ENCODE data around the gene EFNB3. TPM values are rescaled to one million over a fixed set of nuclear protein-coding genes. Genes with fewer than 3 reads are reported as not detected.

EFNB3 gene
- total and polyA plus RNA-seq, 2 of the 8 experiments (the other 6 are each of a cell fraction or from before 2014, with no cell fraction given), result 15.0 to 27.3 TPM

DNA sequence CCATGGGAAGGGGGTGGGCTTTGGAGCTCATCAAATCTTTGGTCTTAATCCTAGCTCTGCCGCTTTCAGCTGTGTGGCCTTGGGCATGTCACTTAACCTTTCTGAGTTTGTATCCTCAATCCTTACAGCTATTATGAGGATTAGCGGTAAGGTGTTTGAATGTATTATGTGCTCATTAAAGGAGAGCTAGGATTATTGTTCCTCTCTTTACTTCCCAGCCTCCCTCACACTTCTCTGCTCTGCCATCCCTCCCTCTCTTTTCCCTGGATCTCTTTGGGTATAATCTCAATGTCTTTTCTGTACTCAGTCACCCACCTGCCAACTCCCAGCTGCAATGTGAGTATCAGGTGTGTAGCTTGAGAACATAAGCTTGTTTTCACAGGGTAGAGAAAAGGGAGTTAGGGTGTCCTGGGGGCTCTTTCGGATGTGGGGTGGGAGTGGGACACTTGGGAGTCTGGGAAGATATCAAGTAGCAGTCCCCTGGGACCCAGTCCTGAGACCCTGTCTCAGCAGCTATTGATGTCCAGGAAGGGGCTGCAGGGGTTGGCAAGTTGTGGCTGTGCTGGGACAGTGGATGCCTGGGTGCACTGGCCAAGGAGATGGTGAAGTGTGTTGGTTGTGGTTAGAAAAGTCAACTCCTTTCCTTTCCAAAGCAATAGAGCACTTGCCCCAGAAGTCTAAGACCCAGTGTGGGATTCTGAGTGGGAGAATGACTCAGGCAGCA lies 1.8 kb downstream of the EFNB3 start:
- DNase-seq (ENCODE audit: low read depth in 1 of 2, low spot score in 2 of 2) (no peak), FAIRE-seq (no peak)
- H4K20me1 ChIP-seq (replicated peaks in 1 of 2; ENCODE audit: control insufficient read depth in 1 of 2, insufficient read depth in 2 of 2, low read length in 2 of 2), result peaks cover 2 to 7% of the 10 kb centered on the region in 2 experiments
- H2BK120ac ChIP-seq (replicated peaks; ENCODE audit: low read depth, low read length), result no peak overlapping the region
- H3K27me3 ChIP-seq (replicated peaks in 1 of 4; ENCODE audit: control insufficient read depth in 3 of 4, extremely low read depth in 1 of 4, insufficient read depth in 3 of 4, low read length in 3 of 4), result peaks cover 0 to 3% (median 1%) of the 10 kb centered on the region in 4 experiments; a peak in 2 of 7 replicates
- no peaks in the 10 kb centered on the region for H3K9me3 ChIP-seq (ENCODE audit: insufficient read depth in 2 of 2, low read depth in 1 of 2, low read length in 1 of 2)
- H3K27ac ChIP-seq (ENCODE audit: low read depth, low read length), result no peak overlapping the region
- ChIA-PET CTCF (ENCODE audit: partially characterized antibody) (interaction anchor here (0.7 to 9.2 kb wide), 9 partner anchors 10 to 568 kb away, joined by 3 to 85 read pairs (median 3); partner anchors contain the start of genes DNAH2, SHBG, TP53 and WRAP53), POLR2A (ENCODE audit: partially characterized antibody) (interaction anchor here (0.6 to 11.4 kb wide), 11 partner anchors 10 to 123 kb away, joined by 3 to 186 read pairs (median 4); partner anchors contain the start of genes ATP1B2, DNAH2, MPDU1 and SAT2)
- no peak overlapping the region for H4K91ac ChIP-seq (replicated peaks; ENCODE audit: insufficient read length, low read length)
- no peak overlapping the region for H2AK5ac ChIP-seq (ENCODE audit: low read depth, low read length)
- H3K4ac ChIP-seq (replicated peaks; ENCODE audit: insufficient read length, low read depth, low read length), result no peak overlapping the region
- no peaks in the 10 kb centered on the region for H3K79me2 ChIP-seq (ENCODE audit: control insufficient read depth in 1 of 2, insufficient read depth in 2 of 2, low read length in 2 of 2)
- H3K4me3 ChIP-seq (ENCODE audit: extremely low read depth in 1 of 4, insufficient read depth in 2 of 4, low read depth in 3 of 4, low read length in 4 of 4), result peak overlapping the region in 1 of 4 experiments; percentile 86; a peak in 3 of 8 replicates
- H3K4me1 ChIP-seq (replicated peaks in 1 of 4; ENCODE audit: control insufficient read depth in 3 of 4, insufficient read depth in 4 of 4, low read length in 3 of 4), result peaks cover 2 to 22% (median 18%) of the 10 kb centered on the region in 4 experiments
- peaks cover 0 to 3% (median under 1%) of the 10 kb centered on the region in 4 experiments; a peak in 1 of 8 replicates for H3K36me3 ChIP-seq (ENCODE audit: control insufficient read depth in 2 of 4, insufficient read depth in 4 of 4, low read length in 3 of 4)
- peaks cover 19% of the 10 kb centered on the region; the same call in 1 of the 2 replicates for H3K23me2 ChIP-seq (ENCODE audit: low read depth, low read length)
- peak overlapping the region; percentile 82 to 90; a peak in 3 of 4 replicates for H3K4me2 ChIP-seq (ENCODE audit: insufficient read depth in 1 of 2, low read depth in 2 of 2, low read length in 2 of 2)
- no peak overlapping the region for H2BK12ac ChIP-seq (ENCODE audit: low read depth, low read length)
- no peak overlapping the region for H2BK5ac ChIP-seq (ENCODE audit: low read depth, low read length)
- WGBS, 2 experiments (ENCODE audit: extremely low coverage in 1 of 2, insufficient coverage in 1 of 2, insufficient read length in 1 of 2, insufficient replicate concordance in 2 of 2, low coverage in 1 of 2, low lambda C conversion rate in 2 of 2, missing lambda C conversion rate in 1 of 2), result 78% methylated on average over 3 of the region's 3 CpGs; no CpG with 5 or more reads in 1 of the 2 experiments
- TF ChIP-seq SIN3A (conservative IDR thresholded peaks at IDR 0.05 in 1 of 2, IDR thresholded peaks at IDR 0.05 in 1 of 2; ENCODE audit: low read depth in 1 of 2, low read length in 2 of 2), result no peak
- TF ChIP-seq SUZ12 (IDR thresholded peaks at IDR 0.05; ENCODE audit: low read length), result 0 out of 2 replicates have a peak, but pooled peaks have one; percentile 7
- H2BK20ac ChIP-seq (ENCODE audit: low read length), result no peak overlapping the region
- H4K5ac ChIP-seq (ENCODE audit: insufficient read length, low read depth, low read length), result no peak overlapping the region
- H3K23ac ChIP-seq (ENCODE audit: insufficient read length), result no peak overlapping the region
- no peaks in the 10 kb centered on the region; the same call in 1 of the 2 replicates for H3K79me1 ChIP-seq (ENCODE audit: low read depth, low read length)
- no peak overlapping the region for H4K8ac ChIP-seq (ENCODE audit: extremely low read depth, insufficient read depth, low read length)
- no peak overlapping the region for H2AFZ ChIP-seq (ENCODE audit: low read length)
- H2BK15ac ChIP-seq (ENCODE audit: low read length), result no peak overlapping the region
- no peak overlapping the region for H3K18ac ChIP-seq (ENCODE audit: extremely low read depth, low read length)
- no peak overlapping the region for H3K14ac ChIP-seq (ENCODE audit: insufficient read length)
- no peak overlapping the region for H3K56ac ChIP-seq (replicated peaks; ENCODE audit: insufficient read length, low read depth, low read length)
- H3K9ac ChIP-seq (replicated peaks in 1 of 4; ENCODE audit: extremely low read depth in 1 of 4, low read depth in 3 of 4, low read length in 3 of 4), result no peak overlapping the region

Measured in H1 (cell line).